Testis (tissue), 3 donors: ENCODE measurements around the gene DAB2IP. TPM values are rescaled to one million over a fixed set of nuclear protein-coding genes. Genes with fewer than 3 reads are reported as not detected.

Source experiments
- DNase-seq: peaks from one replicate; pipeline ENCODE4 v3.0.0-alpha.2; 2019
- H3K27ac ChIP-seq, 2 donors: fragments of 200-600 bp; sonication (generic); one replicate each; pipeline ENCODE4 v1.5.1; 2019
- H3K27me3 ChIP-seq: fragments of 200-600 bp; sonication (generic); one replicate; pipeline ENCODE4 v1.5.1; 2019
- H3K36me3 ChIP-seq: fragments of 200-600 bp; sonication (generic); one replicate; pipeline ENCODE4 v1.5.1; 2017; ENCODE audit warnings: low read depth; ENCODE audit errors: missing control alignments
- H3K4me1 ChIP-seq: fragments of 200-600 bp; sonication (generic); one replicate; pipeline ENCODE4 v1.5.1; 2019
- H3K4me3 ChIP-seq, 2 donors: fragments of 200-600 bp; sonication (generic); one replicate each; pipeline ENCODE4 v1.5.1; 2017 to 2019
- H3K9me3 ChIP-seq: fragments of 200-600 bp; sonication (generic); one replicate; pipeline ENCODE4 v1.5.1; 2017
- POLR2A ChIP-seq: fragments of 450-650 bp; IDR thresholded peaks from one replicate; pipeline ENCODE4 v1.6.1; 2017; ENCODE audit warnings: antibody characterized with exemption, mild to moderate bottlenecking, moderate library complexity
- WGBS, 2 donors: methylation state at CpG; one replicate each; pipeline ENCODE4 v1.1.5; 2018; 5-methylcytosine and 5-hydroxymethylcytosine counted together
- intact Hi-C: fragments of 100-400 bp; cut with DNase I; formaldehyde crosslinking; loops from one replicate; pipeline ENCODE4 v1.15.1; 2023; ENCODE audit warnings: low total_unique reads
- polyA plus RNA-seq: library from polyadenylated mRNA; stranded (reverse); fragments of 350-450 nt; fragmentation: Illumina TruSeq; extraction: RNeasy Lipid Tissue Mini Kit (QIAGEN cat#74804); gene quantifications from one replicate; pipeline ENCODE4 v1.2.3, GENCODE V29; 2014; ENCODE audit warnings: low read depth, low replicate concordance; ENCODE audit not compliant: insufficient read depth
- total RNA-seq, 2 donors: library from RNA; depleted of rRNA; stranded (reverse); fragments of >200 nt; gene quantifications; one replicate each; pipeline ENCODE4 v1.2.3, GENCODE V29; 2016
- TF ChIP-seq, protein P1 (sequence below), 3 experiments: fragments of 450-650 bp in 2 of 3; fragments of 200-600 bp in 1 of 3; sonication (generic) in 1 of 3; IDR thresholded peaks; one replicate each; pipeline ENCODE4 v1.5.1; 2016 to 2019; ENCODE audit warnings: antibody characterized with exemption in 3 of 3, mild to moderate bottlenecking in 2 of 3, moderate library complexity in 1 of 3

Gene DAB2IP
- total and polyA plus RNA-seq, 3 donors from 2014 or later: 57.7 to 136 (median 102) TPM

- H3K27me3 ChIP-seq: no peaks in the 10 kb centered on the region
- peak; percentile 88 for DNase-seq
- TF ChIP-seq, protein P1, sequence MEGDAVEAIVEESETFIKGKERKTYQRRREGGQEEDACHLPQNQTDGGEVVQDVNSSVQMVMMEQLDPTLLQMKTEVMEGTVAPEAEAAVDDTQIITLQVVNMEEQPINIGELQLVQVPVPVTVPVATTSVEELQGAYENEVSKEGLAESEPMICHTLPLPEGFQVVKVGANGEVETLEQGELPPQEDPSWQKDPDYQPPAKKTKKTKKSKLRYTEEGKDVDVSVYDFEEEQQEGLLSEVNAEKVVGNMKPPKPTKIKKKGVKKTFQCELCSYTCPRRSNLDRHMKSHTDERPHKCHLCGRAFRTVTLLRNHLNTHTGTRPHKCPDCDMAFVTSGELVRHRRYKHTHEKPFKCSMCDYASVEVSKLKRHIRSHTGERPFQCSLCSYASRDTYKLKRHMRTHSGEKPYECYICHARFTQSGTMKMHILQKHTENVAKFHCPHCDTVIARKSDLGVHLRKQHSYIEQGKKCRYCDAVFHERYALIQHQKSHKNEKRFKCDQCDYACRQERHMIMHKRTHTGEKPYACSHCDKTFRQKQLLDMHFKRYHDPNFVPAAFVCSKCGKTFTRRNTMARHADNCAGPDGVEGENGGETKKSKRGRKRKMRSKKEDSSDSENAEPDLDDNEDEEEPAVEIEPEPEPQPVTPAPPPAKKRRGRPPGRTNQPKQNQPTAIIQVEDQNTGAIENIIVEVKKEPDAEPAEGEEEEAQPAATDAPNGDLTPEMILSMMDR (IDR thresholded peaks at IDR 0.05): no peak
- no peak for TF ChIP-seq POLR2A
- peaks cover 26% of the 10 kb centered on the region for H3K4me1 ChIP-seq
- no peaks in the 10 kb centered on the region for H3K36me3 ChIP-seq
- WGBS, 2 donors: 80 to 92% methylated on average over 17 to 45 of the region's 45 CpGs
- H3K9me3 ChIP-seq: no peaks in the 10 kb centered on the region
- H3K4me3 ChIP-seq: no peak overlapping the region
- intact Hi-C loops: no loop called here
- peak overlapping the region; percentile 57 to 60 for H3K27ac ChIP-seq
Measured at GRCh38 chr9:121772600-121773285, 121.3 kb downstream of the DAB2IP start.

- 90 to 100% methylated on average over 2 to 14 of the region's 18 CpGs for WGBS, 2 donors
- Histone ChIP-seq H3K27me3 (no peaks in the 10 kb centered on the region), H3K4me3 (no peak overlapping the region), H3K9me3 (no peaks in the 10 kb centered on the region), H3K27ac (peak overlapping the region; percentile 57 to 60), H3K4me1 (peaks cover 26% of the 10 kb centered on the region), H3K36me3 (no peaks in the 10 kb centered on the region)
- intact Hi-C loops: no loop called here
- TF ChIP-seq POLR2A: no peak
- TF ChIP-seq, protein P1 (IDR thresholded peaks at IDR 0.05): no peak
- no peak for DNase-seq
Measured at GRCh38 chr9:121773286-121773953, 122.0 kb downstream of the DAB2IP start.

DNA sequence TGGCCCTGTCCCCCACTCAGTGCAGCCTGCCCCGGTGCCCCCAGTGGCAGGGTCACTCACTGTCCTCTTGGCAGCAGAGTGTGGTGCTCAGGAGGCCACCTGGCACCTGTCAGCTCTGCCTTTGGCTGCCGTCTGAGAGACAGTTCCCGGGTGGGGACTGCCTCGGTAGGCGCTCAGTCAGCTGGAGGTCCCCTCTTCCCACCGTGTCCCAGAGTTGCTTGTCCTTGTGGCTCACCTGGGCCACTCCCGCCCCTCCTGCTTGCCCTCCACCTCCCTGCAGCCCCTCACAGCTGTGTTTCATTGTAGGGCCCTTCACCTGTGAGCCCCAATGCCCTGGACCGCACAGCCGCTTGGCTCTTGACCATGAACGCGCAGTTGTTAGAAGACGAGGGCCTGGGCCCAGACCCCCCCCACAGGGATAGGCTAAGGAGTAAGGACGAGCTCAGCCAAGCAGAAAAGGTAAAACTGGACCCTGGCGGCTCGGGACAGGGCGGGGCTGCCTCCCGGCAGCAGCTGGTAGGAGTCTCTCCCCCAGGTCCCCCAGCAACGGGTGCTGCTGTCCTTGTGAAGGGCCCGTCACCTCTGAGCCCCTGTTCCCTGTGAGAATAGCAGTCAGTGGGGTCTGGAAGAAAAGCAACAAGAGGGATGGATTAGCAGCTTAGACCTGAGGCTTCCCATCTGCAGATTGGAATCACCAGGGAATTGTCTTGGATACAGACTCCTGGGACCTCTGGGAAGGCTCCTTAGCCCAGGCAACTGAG, 122.7 kb downstream of the DAB2IP start:
- intact Hi-C loops: no loop called here
- H3K9me3 ChIP-seq: no peaks in the 10 kb centered on the region
- WGBS, 2 donors: 93% methylated on average over 16 to 19 of the region's 19 CpGs

GRCh38 chr9:121774715-121775613, 123.5 kb downstream of the DAB2IP start:
- Histone ChIP-seq H3K9me3 (no peaks in the 10 kb centered on the region), H3K4me1 (peaks cover 35% of the 10 kb centered on the region), H3K27me3 (no peaks in the 10 kb centered on the region), H3K36me3 (no peaks in the 10 kb centered on the region), H3K4me3 (no peak overlapping the region), H3K27ac (peak overlapping the region in 1 of 2 donors; percentile 47)
- intact Hi-C loops: no loop called here
- no peak for DNase-seq
- 94 to 95% methylated on average over 25 to 26 of the region's 26 CpGs for WGBS, 2 donors
- TF ChIP-seq, protein P1 (IDR thresholded peaks at IDR 0.05): no peak
- no peak for TF ChIP-seq POLR2A

More for the DNA sequence above, 122.7 kb downstream of the DAB2IP start:
- H3K4me1 ChIP-seq: peaks cover 28% of the 10 kb centered on the region
- no peak overlapping the region for H3K4me3 ChIP-seq
- no peak for DNase-seq
- no peaks in the 10 kb centered on the region for H3K27me3 ChIP-seq
- peak overlapping the region; percentile 47 to 57 for H3K27ac ChIP-seq
- no peak for TF ChIP-seq POLR2A
- TF ChIP-seq, protein P1 (IDR thresholded peaks at IDR 0.05): no peak
- H3K36me3 ChIP-seq: no peaks in the 10 kb centered on the region
